GM21528 (cell line): ENCODE data around the gene OSBPL7.

Experiments
- ATAC-seq: cut with Tn5 transposase; IDR thresholded peaks from one replicate; pipeline ENCODE4 v1.9.1; 2021; ENCODE audit warnings: mild to moderate bottlenecking, moderate library complexity; ENCODE audit not compliant: unreplicated experiment, low FRiP score

OSBPL7 gene

DNA sequence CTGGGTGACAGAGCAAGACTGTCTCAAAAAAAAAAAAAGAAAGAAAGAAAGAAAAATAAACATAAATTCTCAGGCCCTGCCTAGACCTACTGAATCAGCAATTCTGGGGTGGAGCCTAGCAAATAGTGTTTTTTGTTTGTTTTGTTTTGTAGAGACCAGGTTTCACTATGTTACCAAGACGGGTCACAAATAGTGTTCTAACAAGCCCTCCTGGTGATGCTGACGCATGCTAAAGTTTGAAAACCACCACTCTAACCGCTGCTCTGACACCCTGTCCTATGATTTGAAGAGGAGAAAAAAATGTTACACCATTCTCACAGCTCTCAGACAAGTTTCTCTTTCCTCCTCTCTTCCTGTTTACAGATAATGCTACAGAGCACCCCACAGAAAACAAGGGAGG is 8.3 kb upstream of the OSBPL7 start:
- no peak for ATAC-seq

DNA sequence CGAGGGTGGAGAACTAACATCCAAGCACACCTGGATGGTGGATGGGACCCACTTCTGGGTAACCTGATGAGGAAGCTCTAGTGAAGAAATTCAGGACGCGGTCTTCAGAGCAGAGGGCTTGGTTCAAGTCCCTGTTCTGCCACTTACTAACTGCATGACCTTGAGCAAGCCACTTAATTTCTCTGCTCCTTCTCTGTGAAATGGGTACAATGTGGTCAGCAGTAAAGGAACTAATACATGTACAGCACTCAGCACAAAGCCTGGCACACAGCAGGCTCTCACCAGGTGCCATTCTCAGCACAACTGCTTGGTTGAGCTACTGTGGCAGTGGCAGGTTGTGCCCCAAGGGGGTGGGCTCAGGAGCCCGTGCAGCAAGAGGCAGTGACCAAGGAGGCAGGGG is 1.9 kb upstream of the OSBPL7 start:
- no peak for ATAC-seq

DNA sequence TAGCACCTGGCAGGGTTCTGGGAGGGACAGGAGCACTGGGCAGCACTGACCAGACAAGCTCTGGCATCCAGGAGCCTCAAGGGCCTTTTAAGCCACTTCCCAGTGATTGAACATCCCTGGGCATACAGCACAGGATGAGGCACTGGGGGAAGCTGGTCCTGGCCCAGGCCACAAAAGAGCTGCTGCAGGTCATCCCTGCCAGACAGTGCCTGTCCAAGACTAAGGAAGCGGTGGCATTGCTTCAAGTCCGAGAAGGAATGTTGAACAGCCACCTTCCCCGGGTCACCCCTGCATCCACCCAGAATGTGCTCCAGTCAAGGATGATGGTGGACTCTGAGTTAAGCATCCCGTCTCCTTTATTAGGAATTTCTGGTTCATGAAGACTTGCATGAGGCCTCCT is 1.2 kb upstream of the OSBPL7 start:
- ATAC-seq = no peak

DNA sequence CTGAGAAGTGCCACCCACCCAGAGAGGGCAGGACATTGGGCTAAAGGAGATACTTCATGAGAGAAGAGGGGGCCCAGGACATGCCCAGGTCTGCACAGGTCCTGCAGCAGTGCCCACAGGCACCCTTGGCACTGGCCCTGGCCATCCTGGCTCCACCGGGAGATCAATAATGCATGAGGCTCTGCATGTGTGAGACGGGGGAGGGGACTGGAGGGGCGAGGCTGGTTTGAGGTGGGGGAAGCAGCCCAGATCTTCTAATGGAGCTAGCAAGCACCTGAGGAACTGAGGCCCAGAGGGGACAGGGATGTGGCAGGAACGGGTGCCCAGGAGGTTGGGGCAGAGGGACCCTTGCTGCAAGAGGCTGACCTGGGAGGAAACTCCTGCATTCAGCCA is 567 bp downstream of the OSBPL7 start:
- no peak for ATAC-seq

DNA sequence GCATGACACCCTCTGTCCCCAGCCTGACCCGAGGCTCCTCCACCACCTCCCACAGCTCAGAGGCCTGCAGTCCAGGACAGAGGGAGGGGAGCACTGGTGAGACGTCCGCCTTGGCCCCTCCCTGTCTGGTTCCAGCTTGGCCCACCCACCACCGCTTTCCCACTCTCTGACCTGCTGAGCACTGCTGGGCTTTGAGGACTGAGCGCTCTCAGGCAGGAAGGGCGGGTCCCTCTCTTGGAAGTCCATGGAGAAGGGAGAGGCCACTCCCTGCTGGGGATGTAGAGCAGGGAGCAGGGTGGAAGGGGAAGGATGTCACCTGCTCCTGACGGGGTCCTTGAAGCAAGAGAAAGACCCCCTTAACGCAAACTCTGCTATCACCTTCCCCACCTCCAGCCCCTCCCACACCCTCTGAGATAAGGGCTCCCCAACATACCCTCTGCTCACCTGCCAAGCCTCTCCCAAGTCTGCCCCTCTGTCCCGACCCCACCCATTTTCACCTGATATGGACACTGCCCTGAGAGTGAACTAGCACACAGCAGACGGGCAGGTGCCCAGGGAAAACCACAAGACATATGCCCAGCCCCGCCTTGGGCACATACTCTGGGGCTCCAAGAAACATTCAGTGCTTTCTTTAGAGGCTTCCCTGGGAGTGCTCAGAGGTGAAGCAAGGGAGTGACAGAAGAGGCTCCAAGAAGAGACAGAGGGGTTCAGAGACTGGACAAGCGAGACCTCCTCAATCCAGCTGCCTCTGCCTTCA is 1.4 kb downstream of the OSBPL7 start:
- no peak for ATAC-seq

DNA sequence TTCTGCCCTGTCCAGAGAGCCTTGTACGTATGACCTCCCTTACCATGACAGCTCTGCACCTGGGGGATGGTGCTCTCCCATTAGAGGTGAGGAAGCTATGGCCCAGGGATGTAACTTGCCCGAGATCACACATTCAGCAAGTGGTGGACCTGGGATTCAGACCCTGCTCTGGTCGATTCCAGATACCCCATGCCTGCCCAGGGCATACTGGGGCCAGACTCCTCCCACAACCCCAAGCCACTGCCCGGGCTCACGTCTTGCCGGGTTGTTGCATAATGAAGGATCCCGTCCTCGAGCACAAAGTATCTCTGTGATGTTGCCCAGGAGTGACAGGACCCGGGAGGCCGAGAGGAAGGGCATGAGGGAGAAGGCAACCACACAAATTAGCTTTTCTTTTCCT is 2.1 kb downstream of the OSBPL7 start:
- ATAC-seq = no peak

DNA sequence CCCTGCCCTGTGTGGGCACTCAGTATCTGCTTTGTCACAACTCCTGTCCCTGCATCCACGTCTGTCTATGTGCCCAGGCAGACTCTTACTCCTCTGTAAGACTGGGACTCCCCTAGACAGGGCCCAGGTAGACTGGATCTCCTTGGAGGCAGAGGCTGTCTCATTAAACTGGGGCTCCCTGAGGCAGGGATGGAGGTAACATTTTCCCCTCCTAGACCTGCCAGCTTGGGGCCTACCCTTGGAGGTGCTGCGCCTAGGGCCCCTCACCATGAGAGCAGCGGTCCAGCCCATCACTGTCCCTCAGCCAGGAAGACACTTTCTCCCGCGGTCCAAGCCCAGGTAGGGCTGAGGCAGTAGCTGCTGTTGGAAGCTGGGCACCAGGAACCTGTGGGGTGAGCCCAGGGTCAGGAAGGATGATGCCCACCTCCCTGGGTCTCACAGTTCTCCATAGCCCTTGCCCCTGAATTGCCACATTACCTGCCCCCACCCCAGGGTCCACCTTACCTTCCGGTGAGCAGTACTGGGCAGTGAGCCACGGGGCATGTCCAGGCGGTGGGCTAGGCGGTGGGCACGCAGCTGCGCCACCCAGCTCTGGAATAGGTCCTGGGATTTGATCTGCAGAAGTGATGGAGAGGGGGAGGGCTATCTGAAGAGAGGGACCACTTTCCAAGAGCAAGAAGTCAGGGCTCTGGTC is 3.4 kb downstream of the OSBPL7 start:
- ATAC-seq = no peak

DNA sequence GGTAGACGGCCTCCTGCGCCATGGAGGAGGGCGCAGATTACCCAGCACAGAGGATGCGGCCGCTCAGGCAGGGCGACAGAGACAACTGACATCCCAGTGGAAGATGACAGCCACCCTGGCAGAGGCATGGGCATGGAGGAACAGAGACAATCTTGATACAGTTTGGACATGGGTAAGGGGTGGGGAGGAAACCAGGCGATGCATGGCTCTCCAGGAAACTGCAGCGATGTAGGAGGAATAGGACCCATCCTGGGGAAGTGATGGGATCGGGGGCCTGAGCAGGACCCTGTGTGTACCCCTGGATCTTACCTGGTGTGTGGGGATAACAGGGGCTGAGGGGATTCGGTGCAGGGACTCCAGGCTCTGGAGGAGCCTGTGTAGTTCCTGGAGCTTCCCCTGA is 4.6 kb downstream of the OSBPL7 start:
- no peak for ATAC-seq

DNA sequence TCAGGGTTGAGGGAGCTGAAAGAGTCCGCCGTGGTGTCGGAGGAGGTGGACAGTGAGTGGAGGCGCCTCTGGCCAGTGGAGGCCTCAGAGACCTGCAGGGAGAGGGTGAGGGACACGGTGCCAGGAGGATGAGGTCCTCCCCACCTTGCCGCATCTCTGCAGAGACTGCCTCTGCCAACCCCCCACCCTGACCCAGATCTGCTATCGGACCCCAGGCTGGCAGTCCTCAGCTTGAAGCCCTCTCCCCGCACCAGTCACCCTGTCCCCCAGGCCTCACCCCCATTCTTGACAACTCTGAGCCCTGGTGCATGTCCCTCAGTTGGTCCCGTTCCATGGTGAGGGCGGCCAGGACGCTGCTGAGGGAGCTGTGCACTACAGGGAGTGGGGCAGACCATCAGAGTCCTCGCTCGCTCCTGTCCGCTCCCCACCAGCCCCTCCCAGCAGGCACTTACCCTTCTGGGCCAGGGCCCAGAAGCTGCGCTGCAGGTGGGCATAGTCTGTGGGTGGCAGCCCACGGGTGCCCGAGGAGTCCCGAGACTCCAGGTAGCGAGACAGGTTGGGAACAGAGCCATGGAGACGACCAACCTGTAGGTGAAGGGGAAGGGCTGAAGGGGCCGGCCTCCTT is 5.4 kb downstream of the OSBPL7 start:
- ATAC-seq = no peak

DNA sequence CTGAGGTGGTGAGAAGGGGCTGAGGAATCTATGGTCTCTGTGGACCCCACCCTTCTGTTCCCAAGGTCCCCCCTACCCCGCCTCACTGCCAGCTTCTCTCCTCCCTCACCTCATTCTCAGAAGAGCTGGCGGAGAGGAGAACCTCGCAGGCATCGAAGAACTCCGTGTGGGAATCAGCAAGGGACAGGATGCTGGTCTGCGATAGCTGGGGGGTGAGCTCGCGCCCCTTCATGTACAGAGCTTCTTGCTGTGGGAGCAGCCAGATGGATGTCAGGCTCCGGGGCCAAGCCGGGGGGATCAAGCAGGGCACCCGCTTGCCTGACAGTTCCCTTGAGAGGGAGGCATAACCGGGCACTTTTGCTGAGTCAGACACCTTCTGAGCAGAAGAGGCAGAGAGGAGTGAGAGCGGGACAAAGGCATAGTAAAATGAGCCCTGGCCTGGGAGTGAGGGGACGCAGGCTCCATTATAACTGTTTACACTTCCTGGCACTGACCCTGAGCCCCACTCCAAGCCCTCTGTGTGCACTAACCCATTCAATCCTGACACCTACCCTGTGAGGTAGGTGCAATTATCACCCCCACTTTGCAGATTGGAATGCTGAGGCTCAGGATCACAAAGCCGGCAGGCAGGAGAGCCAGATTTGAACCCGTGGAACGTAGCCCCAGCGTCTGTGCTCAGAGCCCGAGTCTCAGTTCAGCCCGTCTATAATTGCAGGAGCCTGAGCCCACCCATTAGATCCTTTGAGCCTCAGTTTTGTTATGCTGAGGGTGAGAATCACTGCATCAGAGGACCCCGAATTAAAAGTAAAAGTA is 6.3 kb downstream of the OSBPL7 start:
- ATAC-seq = no peak

DNA sequence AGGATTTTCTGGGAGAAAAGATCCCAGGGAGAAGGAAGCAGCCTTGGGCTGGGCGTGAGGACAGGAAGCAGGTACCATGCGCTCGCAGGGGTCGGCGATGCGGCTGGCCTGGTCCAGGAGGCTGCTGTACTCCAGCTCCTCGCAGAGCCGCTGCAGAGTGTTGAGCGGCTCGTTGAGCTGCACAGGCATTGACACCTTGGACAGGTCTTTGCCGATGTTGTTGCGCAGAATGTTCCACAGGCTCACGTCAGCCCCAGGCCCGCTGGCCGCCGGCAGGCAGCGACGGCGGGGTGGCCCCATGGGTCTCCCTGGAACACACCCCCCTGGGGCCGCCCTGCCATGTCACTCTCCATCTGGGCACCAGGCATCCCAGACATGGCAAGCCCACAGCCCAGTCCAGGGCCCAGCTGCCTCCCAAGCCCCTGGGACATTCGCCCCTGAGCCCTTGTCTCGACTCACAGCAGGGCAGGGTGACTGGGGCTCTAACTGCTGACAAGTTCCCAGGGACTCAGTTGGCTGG is 8.0 kb downstream of the OSBPL7 start:
- ATAC-seq = no peak

DNA sequence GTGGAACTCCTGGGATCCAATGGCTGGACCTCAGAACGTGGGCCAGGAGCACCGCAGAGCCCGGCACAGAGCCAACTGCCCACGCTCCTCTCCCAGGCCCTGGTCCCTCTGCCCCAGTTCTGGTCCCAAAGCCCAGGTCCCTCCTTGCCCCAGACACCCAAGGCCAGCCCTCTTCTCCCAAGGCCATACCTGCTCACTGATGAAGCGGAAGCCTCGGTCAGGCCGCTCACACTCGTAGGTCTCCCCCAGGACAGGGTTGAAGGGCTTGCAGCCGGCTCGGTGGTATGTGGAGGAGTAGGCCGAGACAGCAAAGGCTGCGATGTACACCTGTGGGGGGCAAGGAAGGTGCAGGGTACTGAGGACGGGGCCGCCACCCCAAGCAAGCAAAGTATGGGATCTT is 8.5 kb downstream of the OSBPL7 start:
- ATAC-seq = no peak

DNA sequence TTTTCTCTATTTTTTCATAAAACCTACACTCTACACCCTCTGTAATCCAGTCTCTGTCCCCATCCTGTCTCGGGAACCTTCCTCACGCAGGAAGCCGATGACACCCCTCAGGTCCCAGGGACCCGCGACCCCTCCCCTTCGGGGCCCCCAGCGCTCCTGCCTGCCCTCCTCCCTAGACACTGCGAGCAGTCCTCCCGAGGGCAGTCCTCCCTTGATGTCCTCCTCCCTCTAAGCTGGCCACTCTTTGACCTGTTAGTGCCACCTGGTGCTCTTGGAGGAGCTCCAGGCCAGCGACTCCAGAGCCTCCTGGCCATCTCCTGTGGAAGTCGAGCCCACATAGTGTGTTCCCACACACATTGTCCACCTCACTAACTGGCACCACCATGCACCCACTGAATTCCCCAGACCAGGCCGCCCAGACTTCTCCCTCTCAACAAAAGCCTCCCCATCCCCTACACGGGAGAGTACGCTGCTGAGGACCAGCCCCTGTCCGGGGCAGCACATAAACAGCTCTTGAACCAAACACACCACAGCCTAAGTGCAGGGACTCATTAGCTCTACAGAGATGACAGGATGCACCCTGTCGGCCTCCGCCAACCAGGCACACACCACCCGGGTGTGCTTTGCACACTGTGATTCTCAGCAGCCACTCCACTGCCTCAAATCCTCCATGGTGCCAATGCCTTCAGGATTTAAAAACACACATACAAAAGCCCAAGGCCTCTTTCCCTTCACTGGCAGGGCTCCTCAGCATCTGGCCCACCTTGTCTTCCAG is 9.3 kb downstream of the OSBPL7 start:
- ATAC-seq = no peak

DNA sequence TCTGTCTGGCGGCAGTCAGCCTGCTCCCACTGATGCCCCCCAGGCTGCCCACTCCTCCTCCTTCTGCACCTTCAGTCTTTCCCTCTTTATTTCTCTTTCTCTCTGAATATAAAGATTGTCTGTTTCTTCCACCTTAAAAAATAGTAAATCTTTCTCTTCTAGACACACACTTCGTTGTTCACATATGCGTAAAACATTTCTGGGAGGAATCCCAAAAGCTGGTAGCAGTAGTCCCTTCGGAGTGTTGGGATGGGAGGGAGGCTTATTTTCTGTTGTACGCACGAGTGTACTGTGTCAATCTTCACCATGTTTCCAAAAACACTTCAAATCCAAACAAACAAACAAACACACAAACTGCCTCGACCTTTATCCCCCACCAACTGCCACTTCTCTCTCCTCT is 9.9 kb downstream of the OSBPL7 start:
- ATAC-seq = no peak

DNA sequence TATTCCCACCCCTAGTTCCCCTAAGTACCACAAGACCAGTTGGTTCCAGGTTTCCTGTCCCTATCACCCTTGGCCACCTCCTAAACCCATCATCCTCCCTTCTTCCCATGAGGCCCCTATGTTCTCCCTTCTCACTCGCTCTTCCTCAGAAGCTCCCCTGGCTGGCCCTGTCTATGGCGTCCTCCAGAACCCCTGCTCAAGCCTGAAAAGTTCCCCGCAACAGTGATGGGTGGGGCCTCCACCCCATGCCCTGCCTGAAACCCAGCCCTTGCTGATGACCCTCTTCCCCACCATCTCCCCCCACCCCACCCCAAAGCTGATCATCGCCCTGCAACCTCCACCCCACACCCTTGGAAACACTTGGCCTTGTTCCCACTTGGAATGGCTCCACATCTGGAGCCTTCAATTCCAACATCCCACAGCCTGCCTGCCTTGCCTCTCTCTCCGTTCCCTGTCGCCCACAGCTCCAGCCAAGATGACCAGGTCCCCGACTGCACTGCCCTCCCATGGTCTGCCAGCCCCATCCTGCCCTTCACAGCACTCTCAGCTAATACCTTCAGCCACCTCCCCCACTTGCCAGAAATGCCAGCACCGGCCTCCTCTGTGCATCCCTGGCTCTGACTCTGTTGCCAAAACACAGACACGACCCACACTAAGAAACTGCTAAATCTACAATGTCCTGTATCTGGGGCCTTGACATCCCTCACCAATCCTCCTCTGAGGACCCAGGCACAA is 10.5 kb downstream of the OSBPL7 start:
- no peak for ATAC-seq

DNA sequence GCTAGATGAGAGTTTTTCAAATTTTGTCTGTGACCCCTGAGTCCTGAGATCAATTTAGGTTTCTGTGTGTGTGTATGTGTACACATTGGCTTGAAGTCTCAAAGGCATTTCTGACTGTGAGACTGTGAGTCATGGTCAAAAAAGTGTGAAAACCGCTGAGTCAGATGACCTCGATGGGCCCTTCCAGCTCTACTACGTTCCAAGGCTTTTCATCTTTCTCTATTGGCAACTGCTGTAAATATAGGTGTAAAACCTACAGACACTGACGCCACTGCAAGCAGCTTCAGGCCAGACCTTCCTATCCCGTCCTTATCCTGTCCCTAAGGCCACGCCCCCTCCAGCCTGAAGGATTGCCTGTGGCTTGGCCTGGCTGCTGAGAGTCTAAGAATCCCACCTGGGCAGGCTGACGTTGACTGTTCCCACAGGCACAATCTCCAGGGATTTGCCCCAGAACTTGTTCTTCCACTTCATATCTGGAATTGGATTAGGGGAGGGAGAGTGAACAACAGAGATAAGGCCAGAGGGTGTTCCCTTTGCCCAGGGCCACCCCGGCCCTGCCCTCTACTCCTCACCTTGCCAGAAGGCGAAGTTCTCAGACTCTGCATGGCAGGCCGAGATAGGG is 11.3 kb downstream of the OSBPL7 start:
- no peak for ATAC-seq

DNA sequence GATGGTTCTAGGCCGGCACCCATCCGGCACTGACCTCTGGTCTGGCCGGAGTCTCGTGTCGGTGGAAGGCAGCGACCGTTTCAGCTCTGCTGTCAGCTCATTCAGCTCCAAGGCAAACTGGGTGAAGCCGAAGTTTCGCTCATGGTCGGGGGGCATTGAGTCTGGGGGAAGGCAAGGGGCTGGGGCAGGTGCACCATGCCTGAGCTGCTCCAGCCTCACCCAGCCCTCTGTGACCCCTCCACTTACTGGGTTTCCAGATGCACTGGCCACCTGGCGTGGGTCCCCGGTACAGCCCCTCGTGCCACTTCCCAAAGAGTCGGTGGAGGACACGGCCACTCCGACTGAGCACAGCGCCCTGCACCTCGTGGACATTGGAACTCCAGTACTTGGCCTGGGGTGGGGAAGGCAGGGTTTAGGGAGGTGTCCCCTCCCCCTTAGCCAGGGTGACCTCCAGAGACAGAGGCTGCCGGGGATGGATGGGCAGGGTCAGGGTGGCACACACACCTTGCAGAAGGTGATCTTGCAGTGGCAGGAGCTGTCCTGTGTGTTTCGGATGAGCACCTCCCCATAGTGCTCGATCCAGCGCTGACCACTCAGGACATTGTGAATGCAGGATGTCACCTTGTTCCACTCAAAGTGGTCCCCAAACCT is 12.6 kb downstream of the OSBPL7 start:
- no peak for ATAC-seq

DNA sequence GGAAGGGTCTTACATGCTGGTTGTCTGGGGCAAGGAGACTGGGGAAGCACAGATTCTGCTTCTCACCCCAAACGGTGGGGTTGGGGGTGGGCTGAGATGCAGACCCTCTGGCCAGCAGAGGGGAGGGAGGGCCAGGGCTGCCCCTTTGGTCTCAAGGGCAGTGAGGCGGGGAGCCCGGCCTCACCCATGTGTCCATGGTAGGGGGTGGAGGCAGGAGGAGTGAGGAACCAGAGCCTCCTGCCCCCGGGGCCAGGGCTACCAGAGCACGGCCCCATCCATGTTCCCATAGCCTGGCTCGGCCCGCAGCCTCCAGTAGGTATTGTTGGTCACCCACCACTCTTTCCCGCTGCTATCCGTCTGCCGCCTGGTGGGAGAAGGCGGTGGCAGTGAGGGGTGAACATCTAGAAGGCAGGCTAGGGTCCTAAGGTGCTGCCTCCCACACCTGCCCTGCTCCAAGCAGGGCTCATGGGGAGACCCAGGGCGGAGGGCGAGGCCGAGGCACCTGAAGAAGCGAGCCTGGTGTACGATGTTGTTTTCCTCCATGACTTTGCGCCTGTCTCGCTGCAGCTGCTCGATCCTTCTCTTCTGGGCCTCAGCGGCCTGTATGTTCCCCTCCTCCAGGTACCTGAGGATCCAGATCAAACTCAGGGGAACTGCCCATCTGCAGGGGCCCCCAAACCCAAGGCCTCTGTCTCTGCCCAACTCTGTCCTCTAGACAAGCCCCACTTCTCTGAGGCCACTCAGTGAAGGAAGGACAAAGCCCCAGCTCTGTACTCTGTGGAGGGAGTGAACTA is 13.4 kb downstream of the OSBPL7 start:
- ATAC-seq = no peak
